GM19023 (cell line): ENCODE data around the gene TANGO2.

Source experiments
- ATAC-seq: cut with Tn5 transposase; IDR thresholded peaks from one replicate; pipeline ENCODE4 v1.9.1; 2021; ENCODE audit warnings: mild to moderate bottlenecking, moderate library complexity; ENCODE audit not compliant: unreplicated experiment

Gene TANGO2

DNA sequence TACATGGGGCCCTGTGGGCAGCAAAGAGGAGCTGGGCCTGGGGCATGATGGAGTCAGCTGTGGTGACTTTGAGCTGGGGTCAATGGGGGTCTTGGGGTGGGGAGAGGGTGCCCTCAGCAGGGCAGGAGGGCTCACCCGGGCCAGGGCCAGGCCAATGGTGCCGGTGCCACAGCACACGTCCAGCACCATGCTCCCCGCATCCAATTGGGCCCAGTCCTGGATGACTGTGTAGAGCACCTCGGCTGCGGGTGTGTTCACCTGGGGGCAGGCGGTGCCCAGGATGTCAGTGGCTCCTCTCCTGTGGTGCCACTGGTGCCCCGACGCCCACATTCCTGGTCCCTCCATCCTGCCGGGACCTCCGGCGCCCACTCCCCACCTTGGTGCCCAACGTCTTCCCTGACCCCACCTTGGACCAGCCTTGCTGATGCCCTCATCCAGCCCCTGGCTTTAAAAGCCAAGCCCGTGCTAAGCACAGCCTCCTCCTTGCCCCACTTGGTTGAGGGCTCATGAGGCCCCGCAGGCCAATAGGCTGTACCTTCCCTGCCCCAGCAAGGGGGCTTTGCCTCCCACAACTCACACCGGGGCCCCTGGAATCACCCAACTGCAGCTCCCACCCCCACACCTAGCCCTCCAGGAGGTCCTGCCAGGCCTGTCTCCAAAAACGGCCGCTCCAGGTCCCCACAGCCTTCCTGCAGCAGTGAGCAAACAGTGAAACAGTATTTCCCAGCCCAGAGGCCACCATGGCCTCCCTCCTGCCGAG lies 92.8 kb downstream of the TANGO2 start:
- no peak for ATAC-seq

DNA sequence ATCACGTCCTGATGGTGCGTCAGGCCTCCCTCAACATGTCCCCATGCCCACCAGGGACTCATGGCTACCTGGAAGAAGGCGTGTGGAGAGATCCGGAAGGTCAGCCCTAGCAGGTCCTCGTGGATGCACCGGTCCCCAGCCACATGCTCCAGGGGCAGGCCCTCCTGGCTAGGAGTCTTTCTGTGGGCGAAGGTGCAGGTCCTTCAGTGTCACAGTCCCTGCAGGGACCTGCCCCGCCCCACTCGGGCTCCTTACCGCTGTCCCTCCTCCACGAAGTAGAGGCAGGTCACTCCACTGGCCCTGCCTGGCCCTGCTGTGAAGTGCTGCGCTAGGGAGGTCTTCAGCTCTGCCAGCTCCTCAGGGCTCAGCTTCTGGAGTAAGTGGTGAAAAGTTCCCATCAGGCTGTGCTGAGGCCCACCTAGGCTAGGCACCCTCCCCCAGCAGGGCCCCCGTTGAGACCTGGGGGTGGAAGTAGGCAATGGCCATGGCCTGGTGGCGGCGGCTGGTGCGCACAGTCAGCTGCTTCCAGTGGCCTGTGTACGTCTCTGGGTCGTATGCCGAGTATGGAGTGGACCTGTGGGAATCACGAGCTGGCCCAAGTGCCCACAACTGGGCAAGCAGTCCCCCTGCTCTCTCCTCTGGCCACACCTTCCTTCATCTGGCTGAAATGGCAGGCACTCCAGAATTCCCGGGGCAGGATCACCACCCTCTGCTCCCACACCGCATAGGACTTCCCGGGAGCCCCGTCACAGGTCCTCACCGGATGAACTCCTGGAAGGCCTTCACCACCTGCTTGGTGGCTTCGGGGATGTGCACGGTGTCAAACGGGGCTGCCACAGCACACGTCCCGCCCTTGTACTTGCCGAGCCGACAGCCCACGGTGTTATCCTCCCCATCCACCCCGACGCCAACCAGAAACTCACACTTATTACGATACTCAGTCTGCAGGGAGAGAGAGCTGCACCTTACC lies 93.9 kb downstream of the TANGO2 start:
- no peak for ATAC-seq

DNA sequence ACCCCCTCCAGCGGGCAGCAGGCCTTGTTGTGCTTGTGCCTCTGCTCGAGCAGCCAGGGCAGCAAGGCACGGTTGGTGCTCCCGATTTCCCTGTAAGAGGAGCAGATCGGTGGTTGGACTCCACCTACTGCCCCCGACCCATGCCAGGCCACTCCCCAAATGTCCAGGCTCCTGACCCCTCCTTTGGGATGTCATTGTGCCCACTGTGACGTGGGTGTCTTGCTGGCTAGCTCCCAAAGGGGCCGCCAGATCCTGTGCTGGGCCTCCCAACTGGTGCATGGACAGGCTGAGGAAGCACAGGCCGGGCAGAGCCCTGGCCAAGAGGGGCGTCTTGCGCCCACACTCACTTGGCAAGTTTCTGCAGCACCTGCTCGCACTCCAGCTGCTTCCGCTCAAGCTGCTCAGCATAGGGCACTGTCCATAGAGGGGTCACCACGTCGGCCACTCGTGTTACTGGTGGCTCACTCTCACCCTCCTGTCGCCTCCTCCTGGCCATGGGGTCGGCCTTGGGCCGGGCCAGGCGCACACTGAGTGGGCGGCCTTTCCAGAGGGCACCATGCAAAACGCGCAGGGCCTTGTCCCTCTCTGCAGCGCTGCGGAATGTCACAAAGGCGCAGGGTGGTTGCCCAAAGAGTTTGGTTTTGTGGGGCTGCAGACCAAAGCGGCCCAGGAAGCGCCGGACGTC lies 94.9 kb downstream of the TANGO2 start, which contains the start of gene RANBP1:
TSS of gene RANBP1 (plus strand) at position 414 of the 685 bp plus-strand sequence. CDS start at position 495, 81 bp downstream.
- ATAC-seq = no peak

DNA sequence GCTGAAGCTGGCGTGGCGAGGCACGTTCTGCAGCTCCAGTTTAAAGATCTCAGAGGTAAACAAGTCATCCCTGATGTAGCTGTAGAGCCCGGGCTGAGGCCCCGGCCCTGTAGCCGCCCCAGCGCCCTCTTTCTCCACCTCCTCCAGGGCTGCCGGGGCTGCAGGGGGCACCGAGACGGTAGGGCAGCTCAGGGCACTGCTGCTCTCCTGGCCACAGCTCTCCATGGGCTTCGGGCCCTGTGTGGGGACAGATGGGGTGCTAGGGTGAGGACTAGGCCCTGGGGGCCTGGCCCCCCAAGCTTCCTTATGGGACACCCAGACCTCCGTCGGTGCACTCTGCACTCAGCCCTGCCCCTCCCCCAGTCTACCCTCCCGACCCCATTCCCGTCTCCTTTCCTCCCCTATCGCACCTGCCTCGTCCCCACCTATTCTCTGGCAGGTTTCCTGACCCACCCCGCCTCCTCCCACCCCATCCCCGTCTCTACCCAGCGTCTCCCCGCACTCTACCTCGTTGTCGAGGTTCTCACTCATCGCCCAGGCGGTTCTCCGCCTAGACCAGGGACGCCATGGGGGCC lies 95.6 kb downstream of the TANGO2 start:
- no peak for ATAC-seq
